Large intestine (tissue), 3 donors: ENCODE measurements around the gene FTO. TPM values are rescaled to one million over a fixed set of nuclear protein-coding genes. Genes with fewer than 3 reads are reported as not detected.

ENCODE experiments used
- DNase-seq, 2 donors: peaks; one replicate each; pipeline versions ENCODE4 v3.0.0 to v3.0.0-alpha.2; 2013
- H3K27ac ChIP-seq: one replicate; pipeline ENCODE4 v1.5.1; 2013; ENCODE audit warnings: low read length
- H3K27me3 ChIP-seq: 2 replicates; pipeline ENCODE4 v1.6.1; 2013; ENCODE audit warnings: low read length; ENCODE audit not compliant: control insufficient read depth, insufficient read depth
- H3K36me3 ChIP-seq: 2 replicates; pipeline ENCODE4 v1.6.1; 2013; ENCODE audit warnings: low read length; ENCODE audit not compliant: control insufficient read depth, insufficient read depth
- H3K4me1 ChIP-seq: one replicate; pipeline ENCODE4 v1.6.1; 2013; ENCODE audit warnings: low read length; ENCODE audit not compliant: control insufficient read depth, insufficient read depth
- H3K4me3 ChIP-seq: one replicate; pipeline ENCODE4 v1.5.1; 2013; ENCODE audit warnings: low read length
- H3K9me3 ChIP-seq: one replicate; pipeline ENCODE4 v1.6.1; 2013; ENCODE audit warnings: mild to moderate bottlenecking, low read depth, low read length, moderate library complexity; ENCODE audit not compliant: control insufficient read depth
- WGBS: methylation state at CpG from one replicate; pipeline ENCODE4 v1.1.5; 2013; ENCODE audit warnings: low lambda C conversion rate; ENCODE audit not compliant: insufficient coverage; 5-methylcytosine and 5-hydroxymethylcytosine counted together
- polyA plus RNA-seq: library from polyadenylated mRNA; unstranded; fragments of 120-200 nt; gene quantifications from one replicate; pipeline ENCODE4 v1.2.1, GENCODE V29; 2013

The FTO gene
- polyA plus RNA-seq, 1 donor: 43.1 TPM

DNA sequence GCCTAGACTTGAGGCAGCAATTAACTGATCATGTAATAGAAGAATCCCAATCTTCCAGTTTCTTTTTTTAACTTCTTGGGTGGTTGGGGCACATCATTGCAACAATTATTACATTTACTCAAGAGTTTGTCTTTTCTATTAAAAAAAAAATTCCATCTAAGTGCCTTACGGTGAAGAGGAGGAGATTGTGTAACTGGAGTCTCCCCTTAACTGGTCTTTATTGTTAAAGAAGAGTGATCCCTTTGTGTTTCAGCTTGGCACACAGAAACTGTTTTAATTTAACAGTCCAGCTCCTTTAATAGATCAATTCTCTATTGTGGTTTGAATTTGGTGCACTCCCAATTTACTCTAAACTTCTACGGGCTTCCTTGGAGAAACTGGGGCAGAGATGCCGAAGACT, 75.2 kb downstream of the FTO start:
- Histone ChIP-seq H3K4me1 (no peaks in the 10 kb centered on the region), H3K27me3 (no peaks in the 10 kb centered on the region), H3K36me3 (no peaks in the 10 kb centered on the region), H3K27ac (no peak overlapping the region), H3K9me3 (no peaks in the 10 kb centered on the region), H3K4me3 (no peak overlapping the region)
- no peak for DNase-seq
- WGBS: 80% methylated on average over 1 of the region's 3 CpGs

DNA sequence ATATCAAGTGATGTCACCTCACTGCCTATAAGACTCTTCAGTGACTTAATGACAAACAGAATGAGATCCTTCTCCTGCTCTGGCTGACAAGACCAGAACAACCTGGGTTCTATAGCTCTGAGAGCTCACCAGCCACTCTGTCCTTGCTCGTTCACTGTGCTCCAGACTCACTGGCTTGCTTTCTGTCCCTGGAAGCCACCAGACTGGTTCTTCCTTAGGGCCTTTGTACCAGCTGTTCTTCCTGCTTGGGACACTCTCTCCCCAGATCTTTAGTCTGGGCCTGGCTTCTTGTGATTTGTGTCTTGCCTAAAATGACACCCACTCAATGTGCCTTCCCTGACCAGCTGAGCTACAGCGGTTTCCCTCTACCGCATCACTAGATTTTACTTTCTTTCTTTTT, 76.1 kb downstream of the FTO start:
- H3K27ac ChIP-seq: no peak overlapping the region
- no CpG with 5 or more reads among the region's 3 CpGs for WGBS
- H3K4me3 ChIP-seq: no peak overlapping the region
- no peaks in the 10 kb centered on the region for H3K27me3 ChIP-seq
- no peaks in the 10 kb centered on the region for H3K9me3 ChIP-seq
- no peaks in the 10 kb centered on the region for H3K4me1 ChIP-seq
- H3K36me3 ChIP-seq: no peaks in the 10 kb centered on the region
- no peak for DNase-seq

DNA sequence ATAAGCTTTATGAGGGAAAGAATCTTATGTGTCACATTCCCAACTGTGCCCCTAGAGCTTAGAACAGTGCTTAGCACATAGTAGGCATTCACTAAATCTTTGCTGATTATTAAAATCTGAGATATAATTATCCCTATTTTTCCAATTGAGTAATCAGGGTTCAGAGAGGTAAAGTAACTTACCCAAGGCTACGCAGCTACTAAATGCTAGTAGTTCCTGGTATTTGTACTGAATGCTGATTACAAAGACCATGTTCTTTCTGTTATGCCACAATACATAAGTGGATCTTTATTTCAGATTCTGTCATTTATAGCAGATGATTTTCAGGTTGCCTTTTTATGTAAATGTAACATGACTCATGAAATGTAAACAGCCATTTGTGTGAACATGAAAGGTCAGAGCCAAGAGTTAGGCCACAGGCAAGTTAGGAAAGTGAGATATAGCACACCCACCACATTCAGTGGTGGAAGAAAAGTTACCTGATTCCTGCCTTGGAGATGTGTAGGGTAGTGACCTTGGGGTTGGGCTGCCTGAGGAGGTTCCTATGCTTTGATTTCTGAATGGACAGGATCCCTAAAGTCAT, 77.2 kb downstream of the FTO start:
- H3K4me1 ChIP-seq: no peaks in the 10 kb centered on the region
- H3K36me3 ChIP-seq: no peaks in the 10 kb centered on the region
- no CpG with 5 or more reads among the region's 1 CpG for WGBS
- DNase-seq: no peak
- H3K9me3 ChIP-seq: no peaks in the 10 kb centered on the region
- H3K27me3 ChIP-seq: no peaks in the 10 kb centered on the region
- H3K27ac ChIP-seq: no peak overlapping the region
- H3K4me3 ChIP-seq: no peak overlapping the region

DNA sequence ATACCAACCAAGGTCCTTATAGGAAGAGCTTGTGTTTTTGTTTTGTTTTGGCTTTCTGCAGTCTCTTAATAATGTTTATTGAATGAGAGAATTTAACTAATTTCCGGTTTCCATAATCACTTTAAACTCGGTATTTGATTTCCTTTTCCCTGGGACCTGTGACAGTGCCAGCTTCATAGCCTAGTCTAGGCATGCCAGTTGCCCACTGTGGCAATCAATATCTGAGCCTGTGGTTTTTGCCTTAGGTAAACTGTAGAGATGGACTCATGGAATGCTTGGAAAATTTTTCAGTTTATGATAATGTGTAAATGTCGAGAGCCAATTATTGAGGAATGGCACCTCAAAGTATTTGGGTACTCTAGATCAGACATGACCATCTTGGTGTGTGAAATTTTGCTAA, 78.2 kb downstream of the FTO start:
- no peaks in the 10 kb centered on the region for H3K27me3 ChIP-seq
- H3K36me3 ChIP-seq: no peaks in the 10 kb centered on the region
- H3K4me3 ChIP-seq: no peak overlapping the region
- WGBS: no CpG with 5 or more reads among the region's 3 CpGs
- H3K9me3 ChIP-seq: no peaks in the 10 kb centered on the region
- no peaks in the 10 kb centered on the region for H3K4me1 ChIP-seq
- no peak overlapping the region for H3K27ac ChIP-seq
- DNase-seq: no peak

DNA sequence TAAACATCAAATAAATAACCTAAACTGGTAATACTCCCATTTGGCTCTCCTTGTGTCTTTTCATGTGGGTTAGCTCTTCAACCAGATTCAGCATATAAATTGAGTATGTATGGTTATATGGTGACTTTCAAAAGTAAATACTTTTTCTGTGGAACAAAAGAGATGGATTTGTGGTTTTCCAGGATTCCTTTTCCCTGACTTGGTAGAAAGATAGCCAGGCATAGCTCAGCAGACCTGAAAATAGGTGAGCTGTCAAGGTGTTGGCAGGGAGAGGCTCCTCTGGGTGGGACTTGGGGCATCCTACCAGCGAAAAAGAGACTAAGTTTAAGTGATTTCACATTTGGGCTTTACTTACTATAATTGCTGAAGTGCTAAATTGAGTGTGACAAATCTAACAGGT, 80.3 kb downstream of the FTO start:
- Histone ChIP-seq H3K4me1 (no peaks in the 10 kb centered on the region), H3K27me3 (no peaks in the 10 kb centered on the region), H3K4me3 (no peak overlapping the region), H3K27ac (no peak overlapping the region), H3K9me3 (no peaks in the 10 kb centered on the region), H3K36me3 (no peaks in the 10 kb centered on the region)
- no CpG with 5 or more reads among the region's 1 CpG for WGBS
- DNase-seq: no peak

DNA sequence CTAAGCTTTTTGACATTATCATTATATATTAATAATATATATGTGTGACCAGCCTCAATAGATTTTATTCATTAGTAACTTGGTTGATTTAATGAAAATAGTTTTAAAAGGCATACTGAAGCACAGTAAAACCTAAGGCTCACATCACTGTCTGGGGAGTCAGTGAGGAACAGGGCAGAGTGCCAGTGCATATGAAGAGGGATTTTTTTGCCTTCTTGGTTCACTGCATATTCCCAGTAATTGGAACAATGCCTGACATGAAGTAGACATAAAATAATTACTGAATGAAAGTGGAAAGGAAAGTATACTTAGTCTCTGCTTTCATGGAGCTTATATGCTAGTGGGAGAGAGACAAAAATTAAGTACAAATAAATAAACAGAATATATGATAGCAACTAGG, 81.1 kb downstream of the FTO start:
- H3K27me3 ChIP-seq: no peaks in the 10 kb centered on the region
- no peak for DNase-seq
- H3K4me3 ChIP-seq: no peak overlapping the region
- H3K4me1 ChIP-seq: no peaks in the 10 kb centered on the region
- no peaks in the 10 kb centered on the region for H3K9me3 ChIP-seq
- no peak overlapping the region for H3K27ac ChIP-seq
- no peaks in the 10 kb centered on the region for H3K36me3 ChIP-seq

DNA sequence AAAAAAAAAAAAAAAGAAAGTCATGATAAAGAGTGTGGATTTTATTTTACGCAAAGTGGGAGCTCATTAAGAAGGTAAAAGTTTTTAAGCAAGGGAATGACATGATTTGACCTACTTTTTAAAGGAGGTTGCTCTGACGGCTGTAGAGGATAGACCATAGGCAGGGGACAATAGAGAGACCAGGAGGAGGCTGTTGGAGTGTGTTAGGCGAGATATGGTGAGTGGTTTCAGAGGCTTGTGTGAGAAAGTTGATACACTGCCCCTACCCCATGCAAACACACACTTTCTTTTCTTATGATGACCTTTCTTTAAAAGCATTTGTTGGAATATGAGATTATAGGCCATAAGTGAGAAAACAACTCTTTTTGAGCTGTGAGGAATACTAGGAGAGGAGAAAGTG, 82.0 kb downstream of the FTO start:
- no CpG with 5 or more reads among the region's 3 CpGs for WGBS
- no peak for DNase-seq
- no peaks in the 10 kb centered on the region for H3K9me3 ChIP-seq
- no peak overlapping the region for H3K4me3 ChIP-seq
- H3K36me3 ChIP-seq: no peaks in the 10 kb centered on the region
- H3K27me3 ChIP-seq: no peaks in the 10 kb centered on the region
- no peak overlapping the region for H3K27ac ChIP-seq
- H3K4me1 ChIP-seq: no peaks in the 10 kb centered on the region

DNA sequence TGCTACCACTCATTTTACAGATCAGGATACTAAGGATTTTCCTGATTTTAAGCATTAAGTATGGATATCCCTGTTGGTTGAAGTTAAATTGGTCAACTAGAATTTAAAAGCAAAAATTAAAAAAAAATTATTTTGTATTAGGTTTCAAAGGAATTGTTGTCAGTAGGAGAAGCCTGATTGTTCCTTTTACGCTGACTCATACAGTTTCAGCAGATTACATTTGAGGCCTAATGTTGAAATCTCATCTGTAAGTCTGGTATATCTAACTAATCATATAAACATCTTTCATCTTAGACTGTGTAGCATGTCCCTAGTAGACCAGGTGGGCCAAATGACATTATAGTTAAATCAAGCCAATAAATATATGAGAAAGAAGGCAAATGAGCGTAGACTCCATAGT, 83.5 kb downstream of the FTO start:
- Histone ChIP-seq H3K4me3 (no peak overlapping the region), H3K27me3 (no peaks in the 10 kb centered on the region), H3K9me3 (no peaks in the 10 kb centered on the region), H3K36me3 (no peaks in the 10 kb centered on the region), H3K4me1 (no peaks in the 10 kb centered on the region), H3K27ac (no peak overlapping the region)
- DNase-seq: no peak
- WGBS: 100% methylated on average over 2 of the region's 2 CpGs

DNA sequence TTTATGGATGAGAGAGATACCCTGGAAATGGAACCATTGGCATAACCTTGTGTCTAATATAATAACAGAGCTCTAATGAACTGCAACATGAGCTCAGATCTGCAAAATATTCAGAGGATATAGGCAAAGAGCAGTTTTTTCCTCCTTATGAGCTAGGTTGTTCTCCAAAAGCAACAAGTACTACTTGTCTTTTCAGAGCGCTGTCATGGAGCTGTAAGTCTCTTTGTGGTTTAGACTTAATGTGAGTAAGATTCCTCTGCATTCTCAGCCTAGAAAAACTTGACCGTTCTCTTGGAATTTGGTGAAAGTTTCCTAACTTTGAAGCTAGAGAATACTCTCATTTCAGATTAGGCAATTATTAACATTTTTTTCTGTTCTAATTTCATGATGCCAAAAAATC, 85.2 kb downstream of the FTO start:
- Histone ChIP-seq H3K9me3 (no peaks in the 10 kb centered on the region), H3K27me3 (no peaks in the 10 kb centered on the region), H3K36me3 (no peaks in the 10 kb centered on the region), H3K4me1 (no peaks in the 10 kb centered on the region), H3K27ac (no peak overlapping the region), H3K4me3 (no peak overlapping the region)
- no CpG with 5 or more reads among the region's 2 CpGs for WGBS
- DNase-seq: no peak

DNA sequence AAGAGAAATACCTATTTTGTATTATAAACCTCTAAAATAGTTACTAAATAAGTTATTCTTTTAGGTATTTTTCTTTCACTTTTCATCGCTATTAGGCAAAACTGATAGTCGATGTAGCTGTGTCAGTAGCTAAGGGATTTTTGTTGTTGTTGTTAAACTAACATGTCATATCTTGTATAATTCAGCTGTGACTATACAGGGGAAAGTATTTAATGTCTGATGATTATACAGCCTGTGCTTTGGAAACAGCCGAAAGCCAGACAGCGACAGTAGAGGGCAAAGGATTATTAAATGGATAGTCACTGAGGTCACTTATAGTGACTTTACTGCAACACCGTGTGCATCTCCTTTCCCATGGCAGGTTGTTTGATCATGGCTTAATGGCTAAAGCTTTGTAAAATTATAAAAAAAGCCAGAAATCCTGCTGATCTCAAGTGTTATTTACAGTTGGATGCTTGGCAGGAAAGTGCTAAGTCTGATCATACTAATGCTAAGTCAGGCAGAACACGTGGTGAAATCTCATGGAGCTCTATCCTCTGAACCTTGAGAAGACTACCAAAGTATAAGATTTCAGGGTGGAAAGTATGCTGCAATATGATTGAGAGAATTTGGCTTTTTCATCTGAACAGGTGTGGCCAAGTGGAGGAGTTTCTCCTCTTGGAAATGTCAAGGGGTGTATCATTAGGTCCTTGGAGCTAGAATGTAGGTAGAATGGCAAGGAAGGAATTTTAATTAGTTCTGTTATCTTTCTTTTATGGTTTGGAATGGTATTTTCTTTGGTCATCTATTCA, 88.4 kb downstream of the FTO start:
- no peak for DNase-seq
- H3K36me3 ChIP-seq: no peaks in the 10 kb centered on the region
- no peak overlapping the region for H3K4me3 ChIP-seq
- H3K27me3 ChIP-seq: no peaks in the 10 kb centered on the region
- no CpG with 5 or more reads among the region's 6 CpGs for WGBS
- no peaks in the 10 kb centered on the region for H3K9me3 ChIP-seq
- H3K27ac ChIP-seq: no peak overlapping the region
- H3K4me1 ChIP-seq: no peaks in the 10 kb centered on the region

DNA sequence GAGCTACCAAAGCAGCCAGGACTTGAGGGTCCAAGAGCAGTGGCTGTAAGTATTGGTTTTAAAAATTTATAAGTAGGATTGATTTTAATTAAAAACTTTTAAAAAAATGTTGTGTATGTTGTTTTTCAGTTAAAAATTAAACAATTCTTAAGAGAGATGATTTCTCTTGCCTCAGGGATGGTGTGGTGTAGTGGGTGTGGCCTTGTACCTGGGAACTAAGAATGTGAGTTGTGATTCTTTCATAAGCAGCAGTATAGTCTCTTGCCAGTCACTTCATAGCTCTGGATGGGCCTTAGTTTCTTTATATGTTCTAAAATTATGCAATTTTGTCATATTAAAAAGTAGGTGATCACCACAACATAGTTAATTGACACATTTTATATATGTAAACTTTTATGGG, 99.5 kb downstream of the FTO start:
- H3K36me3 ChIP-seq: no peaks in the 10 kb centered on the region
- H3K27ac ChIP-seq: no peak overlapping the region
- no peaks in the 10 kb centered on the region for H3K4me1 ChIP-seq
- no peaks in the 10 kb centered on the region for H3K27me3 ChIP-seq
- no peak for DNase-seq
- no peak overlapping the region for H3K4me3 ChIP-seq
- H3K9me3 ChIP-seq: no peaks in the 10 kb centered on the region
